ENCODE results near the gene ATXN7L1.

DNA sequence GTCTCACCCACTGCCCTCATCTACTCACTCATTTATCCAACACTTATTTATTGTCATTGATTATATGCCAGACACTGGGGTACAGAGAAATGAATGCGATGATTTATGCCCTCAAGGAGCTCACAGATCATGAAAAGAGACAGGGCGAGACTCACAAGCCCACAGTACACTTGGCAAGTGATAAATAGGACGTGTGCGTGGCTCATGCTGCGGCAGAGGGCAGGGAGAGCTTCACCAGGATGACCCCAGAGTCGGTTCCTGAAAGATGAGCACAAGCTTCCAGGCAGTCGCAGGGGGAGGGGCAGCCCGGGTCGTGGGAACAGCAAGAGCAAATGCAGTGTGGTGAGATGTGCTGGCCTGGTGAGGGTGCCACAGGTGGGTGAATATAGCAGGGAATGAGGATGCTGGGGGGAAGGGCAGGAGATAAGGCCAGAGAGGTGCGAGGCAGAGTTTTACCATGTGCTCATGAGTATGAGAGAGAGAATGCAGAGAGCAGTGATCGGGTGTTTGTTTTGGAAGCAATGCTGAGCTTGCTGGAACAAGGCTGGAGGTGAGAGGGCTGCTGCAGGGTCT lies 70.9 kb downstream of the ATXN7L1 start:
- no peak for TF ChIP-seq TAF1 (IDR thresholded peaks at IDR 0.05; ENCODE audit: low read depth)
- TF ChIP-seq, protein P1, sequence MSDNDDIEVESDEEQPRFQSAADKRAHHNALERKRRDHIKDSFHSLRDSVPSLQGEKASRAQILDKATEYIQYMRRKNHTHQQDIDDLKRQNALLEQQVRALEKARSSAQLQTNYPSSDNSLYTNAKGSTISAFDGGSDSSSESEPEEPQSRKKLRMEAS (IDR thresholded peaks at IDR 0.05), result no peak
- TF ChIP-seq FOXM1 (IDR thresholded peaks at IDR 0.05; ENCODE audit: borderline replicate concordance, low read depth), result no peak
- TF ChIP-seq CEBPB (IDR thresholded peaks at IDR 0.05), result no peak
- no peak for TF ChIP-seq YY1 (IDR thresholded peaks at IDR 0.05; ENCODE audit: low read depth)
- TF ChIP-seq NFIC (IDR thresholded peaks at IDR 0.05), result no peak
- TF ChIP-seq, protein P2, sequence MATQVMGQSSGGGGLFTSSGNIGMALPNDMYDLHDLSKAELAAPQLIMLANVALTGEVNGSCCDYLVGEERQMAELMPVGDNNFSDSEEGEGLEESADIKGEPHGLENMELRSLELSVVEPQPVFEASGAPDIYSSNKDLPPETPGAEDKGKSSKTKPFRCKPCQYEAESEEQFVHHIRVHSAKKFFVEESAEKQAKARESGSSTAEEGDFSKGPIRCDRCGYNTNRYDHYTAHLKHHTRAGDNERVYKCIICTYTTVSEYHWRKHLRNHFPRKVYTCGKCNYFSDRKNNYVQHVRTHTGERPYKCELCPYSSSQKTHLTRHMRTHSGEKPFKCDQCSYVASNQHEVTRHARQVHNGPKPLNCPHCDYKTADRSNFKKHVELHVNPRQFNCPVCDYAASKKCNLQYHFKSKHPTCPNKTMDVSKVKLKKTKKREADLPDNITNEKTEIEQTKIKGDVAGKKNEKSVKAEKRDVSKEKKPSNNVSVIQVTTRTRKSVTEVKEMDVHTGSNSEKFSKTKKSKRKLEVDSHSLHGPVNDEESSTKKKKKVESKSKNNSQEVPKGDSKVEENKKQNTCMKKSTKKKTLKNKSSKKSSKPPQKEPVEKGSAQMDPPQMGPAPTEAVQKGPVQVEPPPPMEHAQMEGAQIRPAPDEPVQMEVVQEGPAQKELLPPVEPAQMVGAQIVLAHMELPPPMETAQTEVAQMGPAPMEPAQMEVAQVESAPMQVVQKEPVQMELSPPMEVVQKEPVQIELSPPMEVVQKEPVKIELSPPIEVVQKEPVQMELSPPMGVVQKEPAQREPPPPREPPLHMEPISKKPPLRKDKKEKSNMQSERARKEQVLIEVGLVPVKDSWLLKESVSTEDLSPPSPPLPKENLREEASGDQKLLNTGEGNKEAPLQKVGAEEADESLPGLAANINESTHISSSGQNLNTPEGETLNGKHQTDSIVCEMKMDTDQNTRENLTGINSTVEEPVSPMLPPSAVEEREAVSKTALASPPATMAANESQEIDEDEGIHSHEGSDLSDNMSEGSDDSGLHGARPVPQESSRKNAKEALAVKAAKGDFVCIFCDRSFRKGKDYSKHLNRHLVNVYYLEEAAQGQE (IDR thresholded peaks at IDR 0.05; ENCODE audit: low read depth), result no peak
- no peak for TF ChIP-seq TCF12 (IDR thresholded peaks at IDR 0.05; ENCODE audit: low read depth)
- no peak for TF ChIP-seq RAD21 (IDR thresholded peaks at IDR 0.05; ENCODE audit: low read depth)
- TF ChIP-seq, protein P3, sequence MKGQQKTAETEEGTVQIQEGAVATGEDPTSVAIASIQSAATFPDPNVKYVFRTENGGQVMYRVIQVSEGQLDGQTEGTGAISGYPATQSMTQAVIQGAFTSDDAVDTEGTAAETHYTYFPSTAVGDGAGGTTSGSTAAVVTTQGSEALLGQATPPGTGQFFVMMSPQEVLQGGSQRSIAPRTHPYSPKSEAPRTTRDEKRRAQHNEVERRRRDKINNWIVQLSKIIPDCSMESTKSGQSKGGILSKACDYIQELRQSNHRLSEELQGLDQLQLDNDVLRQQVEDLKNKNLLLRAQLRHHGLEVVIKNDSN (IDR thresholded peaks at IDR 0.05), result no peak
- no peak for TF ChIP-seq ZBTB7A (IDR thresholded peaks at IDR 0.05; ENCODE audit: low read depth)

Data from Ishikawa (cell line).